ENCODE results near the gene AP1M1. TPM values are rescaled to one million over a fixed set of nuclear protein-coding genes. Genes with fewer than 3 reads are reported as not detected.
"Not testable (repeated sequence)": the region's sequence is repeated elsewhere in the genome, so short reads cannot be mapped to it uniquely, and the experiment has no call there.

The AP1M1 gene
- polyA plus RNA-seq, 3 donors, result 103 to 134 (median 133) TPM

GRCh38 chr19:16283210-16284061, 85.7 kb downstream of the AP1M1 start:
- Histone ChIP-seq H3K9me3 (replicated peaks in 1 of 2; ENCODE audit: control insufficient read depth in 1 of 2, insufficient read depth in 1 of 2, low read length in 2 of 2) (no peaks in the 10 kb centered on the region), H3K27me3 (ENCODE audit: control insufficient read depth in 2 of 2, insufficient read depth in 2 of 2, low read length in 2 of 2) (no peaks in the 10 kb centered on the region), H2AFZ (ENCODE audit: insufficient read depth, low read depth, low read length, poor library complexity, severe bottlenecking) (peak overlapping the region; percentile 75), H3K4me2 (replicated peaks; ENCODE audit: extremely low read depth, low read length, poor library complexity, severe bottlenecking) (peak overlapping the region; percentile 67), H3K4me1 (ENCODE audit: control insufficient read depth in 1 of 2, insufficient read depth in 2 of 2, low read length in 2 of 2) (peaks cover 73 to 87% of the 10 kb centered on the region in 2 donors), H3K4me3 (replicated peaks in 1 of 3; ENCODE audit: low read depth in 2 of 3, low read length in 3 of 3) (peak overlapping the region; percentile 4 to 60 (median 17)), H3K9ac (ENCODE audit: insufficient read depth, low read length, poor library complexity, severe bottlenecking) (peak overlapping the region; percentile 71), H3K79me2 (ENCODE audit: insufficient read depth, low read length) (no peaks in the 10 kb centered on the region), H4K20me1 (ENCODE audit: insufficient read depth, low read length) (no peaks in the 10 kb centered on the region), H3K36me3 (replicated peaks in 1 of 2; ENCODE audit: control insufficient read depth in 1 of 2, insufficient read depth in 2 of 2, low read length in 2 of 2) (no peaks in the 10 kb centered on the region), H3K27ac (ENCODE audit: low read depth in 1 of 2, low read length in 2 of 2) (peak overlapping the region; percentile 92 to 93)
- DNase-seq, result peak; percentile 68 to 76 (median 72)
- 0% methylated on average over 33 of the region's 36 CpGs for WGBS (ENCODE audit: insufficient coverage)
- H3K27ac Mint-ChIP-seq, result peak overlapping the region; percentile 97 to 99 (median 98)
- no peak for TF ChIP-seq CTCF (IDR thresholded peaks at IDR 0.05)
- H3K36me3 Mint-ChIP-seq, result peaks cover 0 to 1% of the 10 kb centered on the region in 2 donors
- intact Hi-C loops (cut with micrococcal nuclease), result loop anchor here (2.0 kb wide), 2 partner anchors 39 to 41 kb away; partner anchors contain the start of gene KLF2 (in 1 of the 2)
- H3K9me3 Mint-ChIP-seq, result peaks cover 0 to 3% (median 0%) of the 10 kb centered on the region in 7 donors
- peak overlapping the region; percentile 73 to 83 for H3K4me3 Mint-ChIP-seq
- peaks cover 85% of the 10 kb centered on the region for H3K4me1 Mint-ChIP-seq
- peaks cover 3 to 19% (median 3%) of the 10 kb centered on the region in 3 donors for H3K27me3 Mint-ChIP-seq (ENCODE audit: low read depth in 3 of 3)

- no peak for TF ChIP-seq CTCF (IDR thresholded peaks at IDR 0.05)
- peak overlapping the region; percentile 67 for H3K4me2 ChIP-seq (replicated peaks; ENCODE audit: extremely low read depth, low read length, poor library complexity, severe bottlenecking)
- WGBS (ENCODE audit: insufficient coverage), result 88% methylated on average over 4 of the region's 9 CpGs
- no peaks in the 10 kb centered on the region for H3K36me3 ChIP-seq (replicated peaks in 1 of 2; ENCODE audit: control insufficient read depth in 1 of 2, insufficient read depth in 2 of 2, low read length in 2 of 2)
- Mint-ChIP-seq H3K4me3 (peak overlapping the region; percentile 73 to 83), H3K9me3 (peaks cover 0 to 3% (median 0%) of the 10 kb centered on the region in 7 donors), H3K36me3 (peaks cover 0 to 1% of the 10 kb centered on the region in 2 donors), H3K4me1 (peaks cover 76% of the 10 kb centered on the region), H3K27me3 (ENCODE audit: low read depth in 3 of 3) (peaks cover 3 to 23% (median 3%) of the 10 kb centered on the region in 3 donors), H3K27ac (peak overlapping the region; percentile 97 to 99 (median 98))
- no peak overlapping the region for H3K9ac ChIP-seq (ENCODE audit: insufficient read depth, low read length, poor library complexity, severe bottlenecking)
- intact Hi-C loops (cut with micrococcal nuclease), result no loop called here
- H3K4me1 ChIP-seq (ENCODE audit: control insufficient read depth in 1 of 2, insufficient read depth in 2 of 2, low read length in 2 of 2), result peaks cover 65 to 77% of the 10 kb centered on the region in 2 donors
- no peak for DNase-seq
- no peaks in the 10 kb centered on the region for H3K79me2 ChIP-seq (ENCODE audit: insufficient read depth, low read length)
- H3K27ac ChIP-seq (ENCODE audit: low read depth in 1 of 2, low read length in 2 of 2), result peak overlapping the region; percentile 92 to 93
- peak overlapping the region in 1 of 3 experiments; percentile 60 for H3K4me3 ChIP-seq (replicated peaks in 1 of 3; ENCODE audit: low read depth in 2 of 3, low read length in 3 of 3)
- H4K20me1 ChIP-seq (ENCODE audit: insufficient read depth, low read length), result no peaks in the 10 kb centered on the region
- H2AFZ ChIP-seq (ENCODE audit: insufficient read depth, low read depth, low read length, poor library complexity, severe bottlenecking), result no peak overlapping the region
- no peaks in the 10 kb centered on the region for H3K9me3 ChIP-seq (replicated peaks in 1 of 2; ENCODE audit: control insufficient read depth in 1 of 2, insufficient read depth in 1 of 2, low read length in 2 of 2)
- H3K27me3 ChIP-seq (ENCODE audit: control insufficient read depth in 2 of 2, insufficient read depth in 2 of 2, low read length in 2 of 2), result no peaks in the 10 kb centered on the region
Measured at GRCh38 chr19:16284505-16284904, 86.8 kb downstream of the AP1M1 start.

- Histone ChIP-seq H3K4me3 (replicated peaks in 1 of 3; ENCODE audit: low read depth in 2 of 3, low read length in 3 of 3) (peak overlapping the region in 1 of 3 experiments; percentile 68), H3K4me1 (ENCODE audit: control insufficient read depth in 1 of 2, insufficient read depth in 2 of 2, low read length in 2 of 2) (peaks cover 62 to 72% of the 10 kb centered on the region in 2 donors), H3K9ac (ENCODE audit: insufficient read depth, low read length, poor library complexity, severe bottlenecking) (peak overlapping the region; percentile 66), H3K27ac (ENCODE audit: low read depth in 1 of 2, low read length in 2 of 2) (peak overlapping the region; percentile 92 to 93), H3K4me2 (replicated peaks; ENCODE audit: extremely low read depth, low read length, poor library complexity, severe bottlenecking) (peak overlapping the region; percentile 66)
- not testable (repeated sequence) for H3K4me3 Mint-ChIP-seq; H2AFZ ChIP-seq (ENCODE audit: insufficient read depth, low read depth, low read length, poor library complexity, severe bottlenecking); H3K9me3 ChIP-seq (replicated peaks in 1 of 2; ENCODE audit: control insufficient read depth in 1 of 2, insufficient read depth in 1 of 2, low read length in 2 of 2); H3K9me3 Mint-ChIP-seq; H3K27me3 ChIP-seq (ENCODE audit: control insufficient read depth in 2 of 2, insufficient read depth in 2 of 2, low read length in 2 of 2); H3K36me3 ChIP-seq (replicated peaks in 1 of 2; ENCODE audit: control insufficient read depth in 1 of 2, insufficient read depth in 2 of 2, low read length in 2 of 2); H4K20me1 ChIP-seq (ENCODE audit: insufficient read depth, low read length); H3K79me2 ChIP-seq (ENCODE audit: insufficient read depth, low read length); H3K36me3 Mint-ChIP-seq
- H3K27me3 Mint-ChIP-seq (ENCODE audit: low read depth in 3 of 3), result peaks cover 3 to 21% (median 3%) of the 10 kb centered on the region in 3 donors
- intact Hi-C loops (cut with micrococcal nuclease), result loop anchor here (5.0 kb wide), 1 partner anchor 38 kb away; no protein-coding TSS in a partner anchor
- H3K27ac Mint-ChIP-seq, result peak overlapping the region; percentile 97 to 99 (median 98)
- WGBS (ENCODE audit: insufficient coverage), result 83% methylated on average over 2 of the region's 3 CpGs
- DNase-seq, result peak in 2 of 3 donors; percentile 34 to 42
- peaks cover 71% of the 10 kb centered on the region for H3K4me1 Mint-ChIP-seq
Measured at GRCh38 chr19:16285079-16285478, 87.4 kb downstream of the AP1M1 start.
